22Rv1 (cell line): ENCODE data around the gene CDH6.

Experiments used
- ZFX ChIP-seq: fragments of 450-650 bp; IDR thresholded peaks from 2 replicates; pipeline ENCODE4 v1.6.1; 2017; ENCODE audit warnings: antibody characterized with exemption, borderline replicate concordance
- TF ChIP-seq, protein P1 (sequence below): fragments of 450-650 bp; IDR thresholded peaks from 2 replicates; pipeline ENCODE4 v1.5.1; 2017; ENCODE audit warnings: mild to moderate bottlenecking

GRCh38 chr5:31324842-31325241 lies 131.4 kb downstream of the CDH6 start:
- TF ChIP-seq, protein P1, sequence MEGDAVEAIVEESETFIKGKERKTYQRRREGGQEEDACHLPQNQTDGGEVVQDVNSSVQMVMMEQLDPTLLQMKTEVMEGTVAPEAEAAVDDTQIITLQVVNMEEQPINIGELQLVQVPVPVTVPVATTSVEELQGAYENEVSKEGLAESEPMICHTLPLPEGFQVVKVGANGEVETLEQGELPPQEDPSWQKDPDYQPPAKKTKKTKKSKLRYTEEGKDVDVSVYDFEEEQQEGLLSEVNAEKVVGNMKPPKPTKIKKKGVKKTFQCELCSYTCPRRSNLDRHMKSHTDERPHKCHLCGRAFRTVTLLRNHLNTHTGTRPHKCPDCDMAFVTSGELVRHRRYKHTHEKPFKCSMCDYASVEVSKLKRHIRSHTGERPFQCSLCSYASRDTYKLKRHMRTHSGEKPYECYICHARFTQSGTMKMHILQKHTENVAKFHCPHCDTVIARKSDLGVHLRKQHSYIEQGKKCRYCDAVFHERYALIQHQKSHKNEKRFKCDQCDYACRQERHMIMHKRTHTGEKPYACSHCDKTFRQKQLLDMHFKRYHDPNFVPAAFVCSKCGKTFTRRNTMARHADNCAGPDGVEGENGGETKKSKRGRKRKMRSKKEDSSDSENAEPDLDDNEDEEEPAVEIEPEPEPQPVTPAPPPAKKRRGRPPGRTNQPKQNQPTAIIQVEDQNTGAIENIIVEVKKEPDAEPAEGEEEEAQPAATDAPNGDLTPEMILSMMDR, result no peak
- no peak for TF ChIP-seq ZFX
